AG10803 (cell line): ENCODE data around the gene FAM107B.

ENCODE experiments used
- DNase-seq: peaks from one replicate; pipeline ENCODE4 v3.0.0; 2010; ENCODE audit warnings: low read depth
- H3K4me3 ChIP-seq: 2 replicates; pipeline ENCODE4 v1.5.1; 2011; ENCODE audit warnings: mild to moderate bottlenecking, low read length, control low read depth
- TF ChIP-seq, protein P1 (sequence below): conservative IDR thresholded peaks from 2 replicates; pipeline ENCODE4 v1.5.1; 2011; ENCODE audit warnings: mild to moderate bottlenecking, low read length, control low read depth, inconsistent platforms

FAM107B gene

DNA sequence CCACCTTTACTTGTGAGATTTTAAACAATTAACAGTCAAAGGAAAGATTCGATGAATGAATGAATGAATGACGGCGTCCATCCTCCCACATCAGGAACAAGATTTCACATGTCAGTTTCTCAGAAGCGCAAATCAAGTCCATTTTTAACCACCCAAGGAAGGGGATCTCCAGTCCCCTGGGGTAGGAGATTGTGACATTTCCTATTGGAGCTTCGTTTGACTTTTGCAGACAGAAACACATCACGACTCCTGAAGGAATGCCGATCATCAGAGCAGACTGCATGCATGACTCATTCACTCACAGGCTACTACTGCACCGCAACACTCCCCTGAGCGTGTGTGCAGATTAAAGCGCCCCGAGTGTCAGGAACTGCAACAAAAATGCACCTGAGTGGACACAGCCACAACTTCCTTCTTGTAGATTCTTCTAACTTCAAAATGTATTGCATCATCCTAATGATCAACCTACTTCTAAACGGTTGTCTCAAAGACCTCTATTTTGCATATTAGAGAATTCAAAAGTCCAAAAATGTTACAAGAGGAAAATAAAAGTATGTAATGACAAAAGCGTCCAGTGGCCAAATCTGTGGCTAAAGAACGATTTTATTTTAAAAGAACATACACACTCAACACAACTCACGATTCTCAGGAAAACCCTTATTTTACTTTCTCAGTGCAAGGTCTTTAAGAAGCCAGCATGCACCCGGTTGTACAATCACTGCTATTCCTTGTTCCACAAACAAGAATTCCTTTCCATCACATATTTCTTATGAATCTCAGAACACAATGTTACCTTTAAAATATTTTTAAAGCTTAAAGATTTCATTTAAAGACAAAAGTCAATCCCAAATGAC lies 172.6 kb downstream of the FAM107B start:
- peak overlapping the region; percentile 35 for H3K4me3 ChIP-seq
- DNase-seq, result peak; percentile 73
- TF ChIP-seq, protein P1, sequence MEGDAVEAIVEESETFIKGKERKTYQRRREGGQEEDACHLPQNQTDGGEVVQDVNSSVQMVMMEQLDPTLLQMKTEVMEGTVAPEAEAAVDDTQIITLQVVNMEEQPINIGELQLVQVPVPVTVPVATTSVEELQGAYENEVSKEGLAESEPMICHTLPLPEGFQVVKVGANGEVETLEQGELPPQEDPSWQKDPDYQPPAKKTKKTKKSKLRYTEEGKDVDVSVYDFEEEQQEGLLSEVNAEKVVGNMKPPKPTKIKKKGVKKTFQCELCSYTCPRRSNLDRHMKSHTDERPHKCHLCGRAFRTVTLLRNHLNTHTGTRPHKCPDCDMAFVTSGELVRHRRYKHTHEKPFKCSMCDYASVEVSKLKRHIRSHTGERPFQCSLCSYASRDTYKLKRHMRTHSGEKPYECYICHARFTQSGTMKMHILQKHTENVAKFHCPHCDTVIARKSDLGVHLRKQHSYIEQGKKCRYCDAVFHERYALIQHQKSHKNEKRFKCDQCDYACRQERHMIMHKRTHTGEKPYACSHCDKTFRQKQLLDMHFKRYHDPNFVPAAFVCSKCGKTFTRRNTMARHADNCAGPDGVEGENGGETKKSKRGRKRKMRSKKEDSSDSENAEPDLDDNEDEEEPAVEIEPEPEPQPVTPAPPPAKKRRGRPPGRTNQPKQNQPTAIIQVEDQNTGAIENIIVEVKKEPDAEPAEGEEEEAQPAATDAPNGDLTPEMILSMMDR, result no peak

DNA sequence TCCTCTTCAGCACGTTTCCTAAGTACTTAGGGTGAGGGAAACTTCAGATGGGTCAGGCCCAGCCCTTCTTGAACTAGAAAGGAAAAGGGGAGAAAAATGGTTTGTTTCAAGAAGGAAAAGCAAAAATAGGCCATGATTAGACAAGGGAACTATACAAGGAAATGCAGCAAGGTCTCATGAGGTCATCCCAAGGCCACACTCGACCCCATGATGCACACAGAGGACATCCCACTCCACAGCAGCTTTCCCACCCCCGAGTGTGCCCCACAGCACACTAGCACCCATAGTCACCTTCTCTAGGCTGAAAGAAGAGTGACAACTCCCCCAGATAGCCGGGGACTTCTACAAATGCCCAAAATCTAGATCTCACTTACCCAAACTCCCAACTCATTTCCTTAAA lies 173.4 kb downstream of the FAM107B start:
- no peak for DNase-seq

GRCh38 chr10:14600065-14600464 lies 174.6 kb downstream of the FAM107B start:
- TF ChIP-seq, protein P1, result no peak
- no peak for DNase-seq
- no peak overlapping the region for H3K4me3 ChIP-seq

More for the DNA sequence above, 173.4 kb downstream of the FAM107B start:
- TF ChIP-seq, protein P1, result no peak
- no peak overlapping the region for H3K4me3 ChIP-seq

DNA sequence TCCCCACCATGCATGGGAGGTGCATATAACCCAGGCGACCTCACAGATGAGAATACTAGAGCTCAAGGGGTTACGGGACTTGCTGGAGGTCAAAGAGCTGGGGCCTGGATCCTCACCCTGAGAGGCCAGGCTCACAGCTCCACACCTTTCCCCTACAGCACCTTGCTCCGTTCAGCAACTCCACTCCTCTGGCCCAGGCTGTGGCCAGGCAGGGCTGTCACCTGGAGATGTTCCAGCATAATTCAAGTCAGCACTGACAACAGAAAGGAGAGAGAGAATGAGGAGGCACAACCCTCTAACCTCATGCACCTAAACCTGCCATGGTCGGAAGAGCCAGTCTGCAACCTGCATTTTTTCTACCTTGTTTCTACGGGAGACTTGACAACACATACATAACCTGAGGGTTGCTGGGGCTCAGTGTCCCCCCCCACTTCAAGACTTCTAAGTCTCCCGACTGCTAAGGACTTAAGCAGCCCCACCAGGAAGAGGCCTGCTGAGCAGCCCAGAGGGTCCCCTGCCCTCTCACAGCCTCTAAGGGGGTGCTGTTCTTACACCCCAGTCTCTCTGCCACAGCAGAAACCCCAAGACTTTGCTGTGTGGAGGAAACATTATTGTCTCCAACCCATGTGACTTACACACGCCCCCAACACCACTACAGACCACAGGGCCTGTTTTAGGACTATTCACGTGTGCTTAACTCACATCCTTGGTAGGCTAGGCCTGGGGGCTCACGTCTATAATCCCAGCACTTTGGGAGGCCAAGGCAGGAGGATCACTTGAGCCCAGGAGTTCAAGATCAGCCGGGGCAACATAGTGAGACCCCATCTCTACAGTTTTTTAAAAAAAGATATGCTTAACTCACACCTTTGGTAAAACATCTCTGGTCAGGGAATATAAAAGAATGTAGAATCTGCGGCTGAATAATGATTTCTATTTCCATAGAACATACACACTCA lies 175.6 kb downstream of the FAM107B start:
- TF ChIP-seq, protein P1, result no peak
- no peak overlapping the region for H3K4me3 ChIP-seq
- DNase-seq, result no peak

GRCh38 chr10:14595526-14596182 lies 179.0 kb downstream of the FAM107B start:
- TF ChIP-seq, protein P1, result no peak
- no peak overlapping the region for H3K4me3 ChIP-seq
- no peak for DNase-seq

- no peak for DNase-seq
- no peak overlapping the region for H3K4me3 ChIP-seq
- TF ChIP-seq, protein P1, result no peak
Observed at GRCh38 chr10:14594878-14595525, 179.7 kb downstream of the FAM107B start.
